GM12873 (cell line): Measurements from ENCODE around the gene SHISAL2B.

ENCODE experiments used
- TF ChIP-seq, protein P1 (sequence below): IDR thresholded peaks from 2 replicates; pipeline ENCODE4 v1.5.1; 2012; ENCODE audit warnings: low read depth, mild to moderate bottlenecking, moderate library complexity, low read length, control low read depth; ENCODE audit not compliant: insufficient read depth; ENCODE audit errors: missing control alignments

Gene SHISAL2B

DNA sequence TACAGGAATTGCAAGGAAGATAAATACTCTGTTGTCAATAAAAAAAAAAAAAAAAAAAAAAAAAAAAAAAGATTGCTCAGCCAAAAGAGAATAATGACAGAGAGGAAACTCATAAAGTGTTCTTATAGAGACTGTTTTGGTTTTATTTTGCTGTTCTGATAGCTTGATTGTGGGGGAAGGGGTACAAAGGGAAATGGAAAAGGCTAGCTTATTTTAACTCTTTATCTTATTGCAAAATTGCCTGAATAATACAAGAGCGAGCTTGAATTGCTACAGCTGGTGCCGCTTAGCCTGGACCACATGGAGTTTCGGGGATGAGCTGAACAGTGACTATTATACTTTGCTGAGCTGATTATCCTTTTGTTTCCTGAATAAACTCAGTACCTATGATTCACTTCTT is 31.0 kb upstream of the SHISAL2B start:
- TF ChIP-seq, protein P1, sequence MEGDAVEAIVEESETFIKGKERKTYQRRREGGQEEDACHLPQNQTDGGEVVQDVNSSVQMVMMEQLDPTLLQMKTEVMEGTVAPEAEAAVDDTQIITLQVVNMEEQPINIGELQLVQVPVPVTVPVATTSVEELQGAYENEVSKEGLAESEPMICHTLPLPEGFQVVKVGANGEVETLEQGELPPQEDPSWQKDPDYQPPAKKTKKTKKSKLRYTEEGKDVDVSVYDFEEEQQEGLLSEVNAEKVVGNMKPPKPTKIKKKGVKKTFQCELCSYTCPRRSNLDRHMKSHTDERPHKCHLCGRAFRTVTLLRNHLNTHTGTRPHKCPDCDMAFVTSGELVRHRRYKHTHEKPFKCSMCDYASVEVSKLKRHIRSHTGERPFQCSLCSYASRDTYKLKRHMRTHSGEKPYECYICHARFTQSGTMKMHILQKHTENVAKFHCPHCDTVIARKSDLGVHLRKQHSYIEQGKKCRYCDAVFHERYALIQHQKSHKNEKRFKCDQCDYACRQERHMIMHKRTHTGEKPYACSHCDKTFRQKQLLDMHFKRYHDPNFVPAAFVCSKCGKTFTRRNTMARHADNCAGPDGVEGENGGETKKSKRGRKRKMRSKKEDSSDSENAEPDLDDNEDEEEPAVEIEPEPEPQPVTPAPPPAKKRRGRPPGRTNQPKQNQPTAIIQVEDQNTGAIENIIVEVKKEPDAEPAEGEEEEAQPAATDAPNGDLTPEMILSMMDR: no peak

DNA sequence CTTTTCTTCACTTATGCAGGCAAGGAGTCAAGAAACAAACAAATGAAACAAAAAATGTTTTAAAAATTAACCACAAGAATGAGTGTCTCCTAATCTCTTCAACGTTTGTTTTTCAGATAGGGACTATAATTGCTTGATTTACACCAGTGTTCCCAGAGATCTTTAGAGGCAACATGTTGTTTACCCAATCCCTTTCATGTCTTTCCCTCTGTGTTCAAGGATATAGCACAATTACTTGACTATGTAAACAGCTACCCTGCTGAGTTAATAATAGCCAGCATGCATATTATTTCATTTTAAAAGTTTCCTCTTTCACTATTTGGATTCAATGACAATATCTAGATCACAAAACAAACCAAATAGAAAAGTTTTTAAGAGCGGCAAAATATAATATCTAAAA is 25.1 kb upstream of the SHISAL2B start:
- TF ChIP-seq, protein P1: no peak

DNA sequence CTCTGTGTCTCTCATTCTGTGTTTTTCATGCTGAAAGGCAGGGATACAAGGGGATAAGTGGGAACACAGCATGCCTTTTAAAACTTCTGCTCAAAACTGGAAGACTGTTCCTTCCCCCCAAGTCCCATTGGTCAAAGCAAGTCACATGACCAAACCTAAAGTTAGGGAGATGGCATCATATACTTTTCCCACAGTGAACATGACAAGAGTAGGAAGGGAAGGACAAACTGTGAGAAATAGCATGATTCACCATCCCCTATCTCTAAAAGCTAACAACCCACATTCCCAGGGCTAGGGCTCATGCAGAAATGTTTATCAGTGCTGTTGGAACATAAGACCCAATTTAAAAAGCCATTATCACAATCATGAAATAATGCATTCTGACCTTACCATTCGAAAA is 24.2 kb upstream of the SHISAL2B start:
- TF ChIP-seq, protein P1: no peak

DNA sequence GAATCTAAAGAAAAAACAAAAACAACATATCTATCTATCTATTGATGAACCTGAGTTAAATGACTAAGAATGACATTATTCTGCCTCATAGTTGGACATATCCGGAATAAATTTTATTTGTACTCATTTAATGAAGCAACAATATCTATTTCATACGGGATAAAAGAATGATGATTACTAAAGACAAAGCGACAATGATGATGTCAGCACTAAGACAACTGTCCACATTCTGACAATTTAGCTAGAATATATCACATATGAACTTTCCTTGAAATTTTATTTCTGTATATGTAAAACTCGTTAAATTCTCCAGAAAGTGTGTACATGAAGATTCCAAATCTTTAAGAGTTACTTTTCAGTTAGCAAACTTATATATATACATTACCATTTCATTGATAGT is 23.2 kb upstream of the SHISAL2B start:
- TF ChIP-seq, protein P1: no peak

DNA sequence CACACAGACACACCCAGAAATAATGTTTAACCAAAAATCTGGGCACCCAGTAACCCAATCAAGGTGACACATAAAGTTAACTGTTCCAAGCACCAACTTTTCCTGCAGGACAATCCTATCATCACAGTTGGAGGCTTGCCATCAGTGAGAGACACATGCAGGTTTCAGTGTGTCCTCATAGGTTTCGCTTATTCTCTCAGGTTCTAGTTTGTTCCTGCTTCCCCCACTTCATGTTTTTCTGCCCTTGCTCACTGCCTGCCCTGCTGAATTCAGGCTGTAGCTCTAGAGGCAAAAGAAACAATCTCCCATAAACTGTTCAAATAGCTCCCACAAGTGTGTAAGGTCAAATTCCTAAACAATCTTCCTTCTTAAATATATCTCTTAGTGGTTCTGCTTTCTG is 20.0 kb upstream of the SHISAL2B start:
- TF ChIP-seq, protein P1: no peak

DNA sequence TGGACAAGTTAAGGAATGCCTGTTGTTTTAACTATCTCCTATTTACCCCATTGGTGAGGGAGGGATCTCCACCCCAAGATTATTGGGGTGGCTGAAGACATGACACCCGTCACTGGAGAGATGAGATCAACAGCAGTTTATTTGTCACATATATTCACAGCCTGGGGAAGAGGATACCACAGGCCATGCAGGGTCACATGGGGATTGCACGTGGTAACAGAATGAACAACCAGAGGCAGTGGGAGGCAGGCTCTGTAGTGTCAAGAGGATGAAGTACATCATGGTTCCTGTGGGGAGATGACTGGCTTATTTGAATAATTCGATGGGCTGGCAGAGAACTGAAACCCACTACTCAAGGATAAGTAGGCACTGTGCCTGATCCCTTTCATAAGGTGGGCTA is 18.6 kb upstream of the SHISAL2B start:
- TF ChIP-seq, protein P1: no peak

DNA sequence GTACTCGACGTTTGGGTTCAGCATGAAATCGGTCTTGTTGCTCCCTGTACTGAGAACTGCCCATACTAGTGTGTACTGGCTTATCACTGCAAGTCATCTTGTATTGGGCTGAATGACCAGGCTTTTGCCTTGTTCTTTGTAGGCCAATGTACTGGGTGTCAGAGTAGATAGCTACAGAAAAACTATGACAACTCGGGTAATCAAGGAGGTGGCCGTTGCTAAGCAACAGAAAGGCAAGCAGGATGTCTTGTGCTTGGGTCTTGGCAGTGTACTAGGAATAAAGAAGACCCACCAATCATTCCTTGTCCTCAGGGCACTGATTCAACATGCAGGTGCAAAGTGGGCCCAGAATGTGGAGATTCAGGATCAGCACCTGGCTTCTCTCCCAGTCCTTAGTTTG is 11.9 kb upstream of the SHISAL2B start:
- TF ChIP-seq, protein P1: no peak

DNA sequence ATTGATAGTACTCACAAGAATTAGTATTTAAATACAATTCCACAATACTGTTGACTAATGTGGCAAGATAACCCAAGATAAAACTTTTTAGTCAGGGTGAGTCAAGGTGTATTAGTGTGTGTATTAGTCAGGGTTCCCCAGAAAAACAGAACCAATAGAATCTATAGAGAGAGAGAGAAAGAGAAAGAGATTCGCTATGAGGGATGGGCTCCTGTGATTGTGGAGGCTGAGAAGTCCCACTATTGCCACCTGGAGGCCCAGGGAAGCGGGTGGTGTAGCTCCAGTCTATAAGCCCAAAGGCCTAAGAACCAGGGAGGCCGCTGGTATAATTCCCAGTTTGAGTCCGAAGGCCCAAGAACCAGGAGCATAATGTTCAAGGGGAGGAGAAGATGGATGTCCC is 10.0 kb upstream of the SHISAL2B start:
- TF ChIP-seq, protein P1: peak; percentile 30
